Liver (tissue), 2 donors: ENCODE data around the gene CCDC178.

ENCODE experiments used
- TF ChIP-seq, protein P1 (sequence below): fragments of 150-350 bp; IDR thresholded peaks from 2 replicates; pipeline ENCODE4 v1.5.1; 2017; ENCODE audit warnings: improper control_type of control experiment, low read depth, low read length; ENCODE audit not compliant: missing input control
- TF ChIP-seq, protein P2 (sequence below): IDR thresholded peaks from 2 replicates; pipeline ENCODE4 v1.6.1; 2016; ENCODE audit warnings: antibody characterized with exemption, mild to moderate bottlenecking
- donor health status: healthy.

DNA sequence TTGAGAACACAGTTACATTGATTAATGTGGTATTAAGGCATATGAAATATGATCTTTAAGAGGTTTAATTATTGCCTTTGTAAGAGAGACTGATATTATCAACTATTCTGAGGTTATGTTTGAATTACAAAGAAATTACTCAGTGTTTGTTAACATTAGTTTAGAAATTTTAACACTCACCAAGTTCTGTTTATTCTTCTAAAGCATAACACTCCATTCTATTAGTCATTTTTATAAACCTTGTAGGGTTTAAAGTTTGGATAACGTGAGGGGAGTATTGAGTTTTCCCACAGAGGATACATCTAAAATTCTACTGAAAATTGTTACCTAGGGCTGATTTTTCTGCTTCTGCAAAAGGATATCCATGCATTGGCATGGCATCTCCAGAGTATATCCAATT is 7.7 kb downstream of the CCDC178 start:
- TF ChIP-seq, protein P1, sequence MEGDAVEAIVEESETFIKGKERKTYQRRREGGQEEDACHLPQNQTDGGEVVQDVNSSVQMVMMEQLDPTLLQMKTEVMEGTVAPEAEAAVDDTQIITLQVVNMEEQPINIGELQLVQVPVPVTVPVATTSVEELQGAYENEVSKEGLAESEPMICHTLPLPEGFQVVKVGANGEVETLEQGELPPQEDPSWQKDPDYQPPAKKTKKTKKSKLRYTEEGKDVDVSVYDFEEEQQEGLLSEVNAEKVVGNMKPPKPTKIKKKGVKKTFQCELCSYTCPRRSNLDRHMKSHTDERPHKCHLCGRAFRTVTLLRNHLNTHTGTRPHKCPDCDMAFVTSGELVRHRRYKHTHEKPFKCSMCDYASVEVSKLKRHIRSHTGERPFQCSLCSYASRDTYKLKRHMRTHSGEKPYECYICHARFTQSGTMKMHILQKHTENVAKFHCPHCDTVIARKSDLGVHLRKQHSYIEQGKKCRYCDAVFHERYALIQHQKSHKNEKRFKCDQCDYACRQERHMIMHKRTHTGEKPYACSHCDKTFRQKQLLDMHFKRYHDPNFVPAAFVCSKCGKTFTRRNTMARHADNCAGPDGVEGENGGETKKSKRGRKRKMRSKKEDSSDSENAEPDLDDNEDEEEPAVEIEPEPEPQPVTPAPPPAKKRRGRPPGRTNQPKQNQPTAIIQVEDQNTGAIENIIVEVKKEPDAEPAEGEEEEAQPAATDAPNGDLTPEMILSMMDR: no peak
- TF ChIP-seq, protein P2, sequence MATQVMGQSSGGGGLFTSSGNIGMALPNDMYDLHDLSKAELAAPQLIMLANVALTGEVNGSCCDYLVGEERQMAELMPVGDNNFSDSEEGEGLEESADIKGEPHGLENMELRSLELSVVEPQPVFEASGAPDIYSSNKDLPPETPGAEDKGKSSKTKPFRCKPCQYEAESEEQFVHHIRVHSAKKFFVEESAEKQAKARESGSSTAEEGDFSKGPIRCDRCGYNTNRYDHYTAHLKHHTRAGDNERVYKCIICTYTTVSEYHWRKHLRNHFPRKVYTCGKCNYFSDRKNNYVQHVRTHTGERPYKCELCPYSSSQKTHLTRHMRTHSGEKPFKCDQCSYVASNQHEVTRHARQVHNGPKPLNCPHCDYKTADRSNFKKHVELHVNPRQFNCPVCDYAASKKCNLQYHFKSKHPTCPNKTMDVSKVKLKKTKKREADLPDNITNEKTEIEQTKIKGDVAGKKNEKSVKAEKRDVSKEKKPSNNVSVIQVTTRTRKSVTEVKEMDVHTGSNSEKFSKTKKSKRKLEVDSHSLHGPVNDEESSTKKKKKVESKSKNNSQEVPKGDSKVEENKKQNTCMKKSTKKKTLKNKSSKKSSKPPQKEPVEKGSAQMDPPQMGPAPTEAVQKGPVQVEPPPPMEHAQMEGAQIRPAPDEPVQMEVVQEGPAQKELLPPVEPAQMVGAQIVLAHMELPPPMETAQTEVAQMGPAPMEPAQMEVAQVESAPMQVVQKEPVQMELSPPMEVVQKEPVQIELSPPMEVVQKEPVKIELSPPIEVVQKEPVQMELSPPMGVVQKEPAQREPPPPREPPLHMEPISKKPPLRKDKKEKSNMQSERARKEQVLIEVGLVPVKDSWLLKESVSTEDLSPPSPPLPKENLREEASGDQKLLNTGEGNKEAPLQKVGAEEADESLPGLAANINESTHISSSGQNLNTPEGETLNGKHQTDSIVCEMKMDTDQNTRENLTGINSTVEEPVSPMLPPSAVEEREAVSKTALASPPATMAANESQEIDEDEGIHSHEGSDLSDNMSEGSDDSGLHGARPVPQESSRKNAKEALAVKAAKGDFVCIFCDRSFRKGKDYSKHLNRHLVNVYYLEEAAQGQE: no peak
